ENCODE results near the gene KRTAP12-2. TPM values are rescaled to one million over a fixed set of nuclear protein-coding genes. Genes with fewer than 3 reads are reported as not detected.

The KRTAP12-2 gene
- total and polyA plus RNA-seq, 8 donors, result not detected

DNA sequence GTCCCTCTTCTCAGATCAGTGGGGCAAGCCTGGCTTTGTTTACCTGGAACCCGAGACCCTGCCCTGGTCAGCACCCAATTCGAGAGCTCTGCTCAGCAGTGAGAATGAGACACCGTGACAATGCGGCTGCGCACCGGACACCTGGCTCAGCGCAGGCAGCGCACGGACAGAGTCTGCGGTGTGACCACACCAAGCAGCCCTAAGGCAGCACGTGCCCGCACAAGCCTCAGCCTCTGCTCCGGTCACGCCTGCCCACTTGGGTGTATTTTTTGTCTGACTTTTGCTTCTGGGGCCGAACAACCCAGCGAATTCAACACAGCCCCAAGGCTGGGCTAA is 50.2 kb downstream of the KRTAP12-2 start:
- intact Hi-C loops (cut with DNase I), result no loop called here
- WGBS, 2 donors, result 56 to 71% methylated on average over 16 of the region's 16 CpGs
- peak in 1 of 6 donors; percentile 40 for DNase-seq

More for the DNA sequence above, 50.2 kb downstream of the KRTAP12-2 start:
- H3K9me3 ChIP-seq, result no peaks in the 10 kb centered on the region
- FAIRE-seq (no peak), ATAC-seq (no peak)
- H3K27ac ChIP-seq, result no peak overlapping the region
- H3K4me3 ChIP-seq, result no peak overlapping the region
- no peaks in the 10 kb centered on the region for H3K36me3 ChIP-seq
- no peaks in the 10 kb centered on the region for H3K27me3 ChIP-seq
- no peaks in the 10 kb centered on the region for H3K4me1 ChIP-seq
- TF ChIP-seq CTCF (IDR thresholded peaks at IDR 0.05), result no peak

Other genes with a start within 250 kb of the KRTAP12-2 start
- gene LRRC3, start 211.4 kb downstream of the KRTAP12-2 start, total RNA-seq, result 1 to 10 TPM in 1 of 6 donors, under 1 TPM in 5; 0.35 to 1.7 (median 0.45) TPM
- gene LRRC3, start 211.4 kb downstream of the KRTAP12-2 start, polyA plus RNA-seq, result under 1 TPM; 0.46 to 0.66 TPM
- gene KRTAP10-1, start 126.7 kb downstream of the KRTAP12-2 start, total RNA-seq, result not detected
- gene KRTAP10-1, start 126.7 kb downstream of the KRTAP12-2 start, polyA plus RNA-seq, result not detected
- gene KRTAP10-2, start 115.4 kb downstream of the KRTAP12-2 start, total RNA-seq, result not detected
- gene KRTAP10-2, start 115.4 kb downstream of the KRTAP12-2 start, polyA plus RNA-seq, result not detected
- not detected for gene KRTAP10-3, start 108.1 kb downstream of the KRTAP12-2 start, total RNA-seq
- gene KRTAP10-3, start 108.1 kb downstream of the KRTAP12-2 start, polyA plus RNA-seq, result not detected
- gene KRTAP10-4, start 93.2 kb downstream of the KRTAP12-2 start, total RNA-seq, result not detected
- not detected for gene KRTAP10-4, start 93.2 kb downstream of the KRTAP12-2 start, polyA plus RNA-seq
- not detected for gene KRTAP10-5, start 86.3 kb downstream of the KRTAP12-2 start, total RNA-seq
- not detected for gene KRTAP10-5, start 86.3 kb downstream of the KRTAP12-2 start, polyA plus RNA-seq
- not detected for gene KRTAP10-6, start 74.4 kb downstream of the KRTAP12-2 start, total RNA-seq
- not detected for gene KRTAP10-6, start 74.4 kb downstream of the KRTAP12-2 start, polyA plus RNA-seq
- gene KRTAP10-7, start 66.3 kb downstream of the KRTAP12-2 start, total RNA-seq, result not detected
- not detected for gene KRTAP10-7, start 66.3 kb downstream of the KRTAP12-2 start, polyA plus RNA-seq
- gene KRTAP10-8, start 54.8 kb downstream of the KRTAP12-2 start, total RNA-seq, result not detected
- gene KRTAP10-8, start 54.8 kb downstream of the KRTAP12-2 start, polyA plus RNA-seq, result not detected
- not detected for gene KRTAP10-9, start 39.8 kb downstream of the KRTAP12-2 start, total RNA-seq
- gene KRTAP10-9, start 39.8 kb downstream of the KRTAP12-2 start, polyA plus RNA-seq, result not detected
- not detected for gene KRTAP10-10, start 29.6 kb downstream of the KRTAP12-2 start, total RNA-seq
- gene KRTAP10-10, start 29.6 kb downstream of the KRTAP12-2 start, polyA plus RNA-seq, result not detected
- not detected for gene KRTAP10-11, start 20.5 kb downstream of the KRTAP12-2 start, total RNA-seq
- gene KRTAP10-11, start 20.5 kb downstream of the KRTAP12-2 start, polyA plus RNA-seq, result not detected
- gene KRTAP12-4, start 12.3 kb downstream of the KRTAP12-2 start, total RNA-seq, result not detected
- not detected for gene KRTAP12-4, start 12.3 kb downstream of the KRTAP12-2 start, polyA plus RNA-seq
- gene KRTAP12-3, start 9.0 kb downstream of the KRTAP12-2 start, total RNA-seq, result not detected
- gene KRTAP12-3, start 9.0 kb downstream of the KRTAP12-2 start, polyA plus RNA-seq, result not detected
- not detected for gene KRTAP12-1, start 15.2 kb upstream of the KRTAP12-2 start, total RNA-seq
- not detected for gene KRTAP12-1, start 15.2 kb upstream of the KRTAP12-2 start, polyA plus RNA-seq
- not detected for gene KRTAP10-12, start 30.2 kb upstream of the KRTAP12-2 start, total RNA-seq
- not detected for gene KRTAP10-12, start 30.2 kb upstream of the KRTAP12-2 start, polyA plus RNA-seq
- gene TSPEAR, start 44.6 kb upstream of the KRTAP12-2 start, total RNA-seq, result under 1 TPM in 5 of 6 donors, not detected in 1; 0.05 to 0.31 (median 0.17) TPM
- 1 to 10 TPM in 1 of 2 donors, under 1 TPM in 1; 0.42 to 1.4 TPM for gene TSPEAR, start 44.6 kb upstream of the KRTAP12-2 start, polyA plus RNA-seq
- 10 to 100 TPM; 30.5 to 48.0 (median 39.7) TPM for gene UBE2G2, start 134.9 kb upstream of the KRTAP12-2 start, total RNA-seq
- gene UBE2G2, start 134.9 kb upstream of the KRTAP12-2 start, polyA plus RNA-seq, result 10 to 100 TPM; 44.6 to 53.2 TPM
- 10 to 100 TPM; 17.3 to 29.1 (median 21.7) TPM for gene SUMO3, start 151.1 kb upstream of the KRTAP12-2 start, total RNA-seq
- 10 to 100 TPM; 14.0 to 29.1 TPM for gene SUMO3, start 151.1 kb upstream of the KRTAP12-2 start, polyA plus RNA-seq
- gene PTTG1IP, start 206.8 kb upstream of the KRTAP12-2 start, total RNA-seq, result 100 to 1,000 TPM in 1 of 6 donors, 10 to 100 TPM in 5; 47.3 to 118 (median 60.6) TPM
- 10 to 100 TPM; 44.9 to 71.0 TPM for gene PTTG1IP, start 206.8 kb upstream of the KRTAP12-2 start, polyA plus RNA-seq